NCI-H128 (cell line): ENCODE data around the gene ACOT12.
"Not testable (repeated sequence)": the region's sequence is repeated elsewhere in the genome, so short reads cannot be mapped to it uniquely, and the experiment has no call there.

ENCODE experiments used
- DNase-seq: peaks from one replicate; lab custom pipeline; 2025; ENCODE audit not compliant: unreplicated experiment; lab: John Stamatoyannopoulos, UW

ACOT12 gene

DNA sequence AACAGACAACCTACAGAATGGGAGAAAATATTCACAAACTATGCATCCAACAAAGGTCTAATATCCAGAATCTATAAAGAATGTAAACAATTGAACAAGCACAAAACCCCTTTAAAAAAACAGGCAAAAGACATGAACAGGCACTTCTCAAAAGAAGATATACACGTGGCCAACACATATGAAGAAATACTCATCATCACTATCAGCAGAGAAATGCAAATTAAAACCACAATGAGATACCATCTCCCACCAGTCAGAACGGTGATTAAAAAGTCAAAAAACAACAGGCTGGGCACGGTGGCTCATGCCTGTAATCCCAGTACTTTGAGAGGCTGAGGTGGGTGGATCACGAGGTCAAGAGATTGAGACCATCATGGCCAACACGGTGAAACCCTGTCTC lies 99.9 kb downstream of the ACOT12 start:
- DNase-seq: not testable (repeated sequence)

DNA sequence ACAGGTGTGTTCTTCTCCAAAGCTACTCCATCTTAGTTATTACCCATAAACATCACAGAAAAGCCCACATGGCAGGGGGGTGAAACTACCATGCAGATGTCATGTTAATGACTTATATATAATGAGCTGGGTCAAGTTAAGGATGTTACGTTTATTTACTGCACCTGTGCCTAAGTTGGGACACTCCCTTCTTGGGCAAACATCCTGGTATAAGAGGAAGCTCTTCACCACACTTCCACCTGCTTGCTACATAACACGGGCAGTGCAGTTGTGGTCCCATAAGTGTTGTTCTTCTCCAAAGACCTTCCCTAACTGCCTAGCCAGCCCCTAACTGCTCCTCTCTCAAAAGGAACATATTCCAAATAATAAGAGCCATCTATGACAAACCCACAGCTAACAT lies 101.8 kb downstream of the ACOT12 start:
- DNase-seq: no peak

GRCh38 chr5:81290146-81290545 lies 103.8 kb downstream of the ACOT12 start:
- no peak for DNase-seq

DNA sequence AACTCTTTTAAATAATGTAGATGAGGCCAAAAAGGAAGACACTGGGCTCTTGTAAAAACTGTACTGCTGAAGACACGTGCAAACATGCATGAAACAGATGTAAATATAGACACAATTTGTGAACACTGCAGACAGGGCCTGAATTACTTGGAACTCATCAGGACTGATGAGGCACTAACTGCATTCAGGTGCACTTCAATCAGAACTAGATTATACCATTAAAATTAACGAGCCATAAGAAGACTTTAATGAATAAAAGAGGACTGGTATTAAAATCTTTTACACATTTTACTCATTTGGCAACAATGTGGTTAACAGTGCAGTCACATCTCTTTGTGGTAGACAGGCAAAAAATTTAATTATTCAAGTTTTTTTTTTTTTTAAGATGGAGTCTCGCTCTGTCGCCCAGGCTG lies 105.9 kb downstream of the ACOT12 start:
- DNase-seq: no peak

GRCh38 chr5:81286059-81286617 lies 107.8 kb downstream of the ACOT12 start:
- DNase-seq: no peak

DNA sequence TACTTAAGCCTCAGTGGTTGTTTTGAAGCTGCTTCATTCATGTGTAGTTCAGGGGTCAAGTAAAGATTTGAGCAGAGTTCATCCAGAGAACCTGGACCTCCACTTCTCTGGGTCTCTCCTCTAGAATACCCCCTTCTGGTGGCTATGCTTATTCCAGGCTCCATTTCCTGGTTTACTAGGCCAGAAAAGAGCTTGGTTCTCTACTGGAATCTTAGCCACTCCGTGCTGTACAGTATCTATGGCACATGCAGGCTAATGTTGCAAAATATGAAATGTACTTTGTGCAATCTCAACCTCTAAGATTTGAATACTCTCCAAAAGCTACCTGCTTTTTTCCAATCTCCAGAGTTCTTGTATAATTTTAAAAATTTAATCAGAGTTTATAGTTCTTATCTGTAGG lies 110.0 kb downstream of the ACOT12 start:
- no peak for DNase-seq
